HG02642 (cell line): Measurements from ENCODE around the gene HNRNPL.

Source experiments
- ATAC-seq: cut with Tn5 transposase; IDR thresholded peaks from one replicate; pipeline ENCODE4 v1.9.1; 2021; ENCODE audit warnings: mild to moderate bottlenecking; ENCODE audit not compliant: unreplicated experiment, poor library complexity

Gene HNRNPL

DNA sequence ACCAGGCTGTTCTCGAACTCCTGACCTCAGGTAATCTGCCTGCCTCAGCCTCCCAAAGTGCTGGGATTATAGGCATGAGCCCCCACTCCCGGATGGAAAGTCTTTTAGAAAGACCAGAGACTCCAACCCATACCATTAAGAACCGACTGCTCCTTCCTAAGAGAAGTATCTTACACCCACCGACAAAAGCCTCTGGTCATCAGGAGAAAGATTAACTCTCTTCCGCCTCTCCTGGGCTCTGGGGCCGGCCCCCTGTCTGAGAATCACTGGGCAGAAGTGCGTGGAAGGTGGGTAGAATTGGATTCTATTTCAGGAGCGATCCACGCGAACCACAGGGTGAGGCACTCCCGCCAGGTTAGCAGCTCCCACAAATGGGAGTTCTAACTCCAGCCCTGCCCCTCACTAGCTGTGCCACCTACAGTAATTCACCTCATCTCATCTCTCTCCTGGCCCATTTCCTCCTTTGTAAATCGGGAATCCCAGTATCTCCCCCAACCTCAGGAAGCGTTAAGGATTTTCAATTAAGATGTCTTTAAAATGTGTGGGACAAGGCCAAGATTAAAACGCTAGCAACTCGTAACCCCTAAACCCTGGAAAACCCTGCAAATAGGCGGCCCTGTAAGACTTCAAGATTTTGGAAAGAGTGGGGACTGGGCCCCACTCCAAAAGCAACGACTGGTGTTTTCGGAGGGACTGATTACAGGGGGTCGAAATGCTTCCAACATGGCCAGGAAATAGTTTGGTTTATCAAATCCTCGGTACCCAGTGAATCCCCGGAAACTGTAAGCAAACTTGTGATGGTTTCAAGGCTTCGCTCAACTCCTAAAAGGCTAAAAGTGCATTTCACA lies 1.3 kb downstream of the HNRNPL start:
- ATAC-seq = no peak

DNA sequence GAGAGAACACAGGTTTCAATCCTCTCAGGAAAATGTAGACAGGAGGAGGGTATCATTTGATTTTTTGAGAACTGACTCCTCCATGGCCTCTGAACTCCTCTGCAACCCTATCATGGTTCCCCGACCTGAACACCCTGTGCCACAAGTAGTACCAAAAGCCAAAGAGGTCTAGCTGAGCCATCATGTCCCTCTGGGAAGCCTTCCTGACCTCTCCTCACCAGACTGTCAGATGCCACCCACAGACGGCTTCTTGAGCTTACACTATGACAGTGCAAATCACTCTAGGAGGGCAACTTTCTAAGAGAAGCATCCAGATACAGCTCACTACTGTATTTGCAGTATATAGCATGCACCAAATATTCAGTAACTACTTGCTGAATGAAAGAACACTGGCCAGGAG lies 3.7 kb downstream of the HNRNPL start:
- ATAC-seq = no peak

DNA sequence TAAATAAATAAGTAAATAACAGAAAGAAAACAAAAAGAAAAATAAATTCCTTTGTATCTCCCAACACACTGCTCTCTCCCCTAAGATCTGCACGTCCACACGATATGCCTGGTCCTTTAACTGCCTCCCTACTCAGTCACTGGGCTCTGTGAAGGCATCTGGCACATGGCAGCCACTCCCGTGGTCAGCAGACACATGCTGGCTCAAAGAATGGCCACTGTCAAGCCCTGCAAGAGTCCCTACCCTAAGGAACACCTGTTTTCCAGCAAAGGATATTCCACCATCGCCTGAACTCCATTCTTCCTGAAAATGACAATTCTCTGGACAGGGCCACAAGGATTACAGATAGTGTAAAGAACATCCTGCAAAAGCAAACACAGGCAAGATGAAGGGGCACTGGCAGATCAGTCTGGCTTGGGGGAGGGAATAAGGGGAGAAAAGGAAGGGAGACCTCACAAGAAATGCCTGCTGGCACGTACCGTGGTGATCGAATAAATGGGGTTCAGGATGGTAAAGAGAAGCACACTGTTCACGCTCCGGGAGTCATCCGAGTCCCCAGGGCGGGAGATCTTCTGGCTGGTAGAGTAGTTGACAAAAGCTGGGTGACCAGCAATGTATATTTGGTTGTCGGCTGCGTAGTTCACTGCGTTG lies 4.3 kb downstream of the HNRNPL start:
- ATAC-seq = no peak

DNA sequence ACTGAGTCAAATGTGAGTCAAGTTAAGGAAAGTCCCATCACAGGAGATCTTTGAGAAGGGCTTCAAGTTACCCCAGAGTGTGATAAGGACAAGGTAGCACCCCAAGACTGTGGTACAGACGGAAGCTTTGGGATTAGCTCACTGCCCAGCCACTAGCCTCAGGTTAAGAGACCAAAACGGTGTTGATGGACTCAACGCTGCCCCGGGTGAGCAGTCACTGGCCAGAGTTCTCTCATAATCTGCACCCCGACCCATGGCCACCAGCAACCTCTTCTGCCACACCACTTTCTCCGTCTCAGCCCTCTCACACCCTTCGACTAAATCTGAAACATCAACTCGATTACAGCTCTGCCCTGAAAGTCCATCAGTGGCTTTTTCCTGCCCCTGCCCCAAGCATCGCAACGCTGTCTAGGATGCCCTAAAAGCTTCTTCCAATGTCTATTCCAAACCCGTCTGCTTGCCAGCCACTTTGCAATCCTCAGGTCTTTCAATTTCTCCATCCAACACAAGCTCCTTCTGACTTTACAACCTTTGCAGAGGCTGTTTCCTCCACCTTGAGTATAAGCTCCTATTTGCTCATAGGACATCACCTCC lies 5.6 kb downstream of the HNRNPL start:
- no peak for ATAC-seq

DNA sequence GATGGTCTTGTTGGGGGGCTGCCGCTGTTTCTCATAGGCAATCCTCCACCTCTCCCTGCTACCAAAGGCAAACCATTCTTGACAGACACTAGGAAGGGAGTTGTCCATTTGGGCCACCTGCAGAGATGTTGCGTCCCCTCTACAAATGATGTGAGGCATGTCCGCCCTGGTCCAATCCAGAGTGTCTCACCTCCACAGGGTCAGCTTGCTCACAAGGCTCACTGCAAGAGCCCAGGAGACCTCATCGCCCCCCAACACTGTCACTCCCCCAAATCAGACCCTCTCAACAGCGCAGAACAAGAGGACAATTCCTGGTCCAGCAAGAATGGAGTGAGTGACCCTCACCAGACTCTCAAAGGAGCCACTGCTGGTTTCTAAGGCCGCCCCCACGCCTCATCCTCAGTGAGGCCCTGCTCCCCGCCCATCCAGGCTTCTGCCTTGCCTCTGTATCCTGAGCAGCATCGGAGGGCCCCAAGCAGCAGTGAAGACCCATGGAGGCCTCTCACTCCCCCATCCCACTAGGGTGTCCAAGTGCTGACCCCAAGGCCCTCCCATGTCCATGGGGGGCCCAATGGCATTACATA lies 6.5 kb downstream of the HNRNPL start:
- no peak for ATAC-seq

DNA sequence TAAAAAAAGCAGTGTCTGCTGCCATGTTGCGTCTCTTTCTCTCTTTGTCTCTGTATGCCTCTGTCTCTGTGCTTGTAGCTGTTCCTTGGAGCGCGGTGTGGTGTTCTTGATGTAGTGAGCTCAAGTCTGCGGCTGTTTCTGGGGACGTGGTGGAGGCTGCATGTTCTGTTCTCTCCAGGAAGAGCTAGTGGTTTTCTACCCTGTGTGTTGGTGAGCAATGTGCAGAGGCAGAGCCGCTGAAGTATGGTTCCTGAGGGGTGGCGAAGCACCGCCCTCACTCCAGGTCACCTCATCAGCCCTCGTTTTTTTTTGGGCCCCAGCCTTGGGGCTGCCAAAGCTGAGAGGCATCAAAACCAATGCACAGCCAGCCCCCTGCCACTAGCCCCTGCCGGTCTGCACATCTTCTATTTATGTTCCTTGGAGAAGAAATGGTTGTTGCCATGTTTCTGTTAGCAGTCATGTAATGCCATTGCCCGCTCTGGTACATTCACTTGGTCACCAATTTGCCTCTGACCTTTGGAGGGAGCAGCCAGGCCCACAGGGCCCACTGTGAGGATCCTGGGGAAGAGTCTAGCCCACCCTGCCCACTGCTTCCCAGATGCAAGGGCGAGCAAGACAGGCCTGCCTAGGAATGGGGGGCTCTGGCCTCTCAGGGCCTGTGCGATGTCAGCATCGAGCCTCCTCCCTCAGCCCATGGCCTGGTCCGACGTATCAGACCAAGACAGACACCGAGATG lies 7.2 kb downstream of the HNRNPL start:
- ATAC-seq = no peak

DNA sequence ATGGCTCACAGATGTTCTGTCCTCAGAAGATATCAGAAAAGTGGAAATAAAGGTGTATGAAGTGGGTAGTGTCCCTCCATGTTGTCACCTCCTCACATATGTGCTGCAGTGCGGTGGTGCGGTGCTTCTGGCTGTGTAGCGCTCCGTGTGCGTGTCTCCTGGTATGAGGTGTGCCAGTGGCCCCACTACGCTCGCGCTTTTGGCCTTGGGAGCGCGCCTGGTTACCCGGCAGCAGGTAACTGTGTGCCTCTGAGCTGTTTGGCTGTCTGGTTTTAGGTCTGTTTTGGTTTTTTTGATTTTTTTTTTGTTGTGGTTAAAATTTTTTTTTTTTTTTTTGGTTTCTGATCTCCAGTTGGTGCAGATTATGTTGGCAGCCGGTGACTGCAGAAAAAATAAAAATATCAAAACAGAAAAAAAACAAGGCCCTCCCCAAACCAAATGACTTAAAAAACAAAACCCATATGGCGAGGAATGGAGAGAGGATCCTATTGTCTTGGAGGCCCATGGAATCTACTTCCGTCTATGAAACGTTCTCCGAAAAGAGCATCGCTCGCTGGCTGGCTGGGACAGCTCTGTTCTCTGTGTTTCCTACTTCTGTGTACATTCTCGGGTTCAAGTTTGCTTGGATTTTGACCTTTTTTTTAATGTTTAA lies 7.9 kb downstream of the HNRNPL start:
- ATAC-seq = no peak

DNA sequence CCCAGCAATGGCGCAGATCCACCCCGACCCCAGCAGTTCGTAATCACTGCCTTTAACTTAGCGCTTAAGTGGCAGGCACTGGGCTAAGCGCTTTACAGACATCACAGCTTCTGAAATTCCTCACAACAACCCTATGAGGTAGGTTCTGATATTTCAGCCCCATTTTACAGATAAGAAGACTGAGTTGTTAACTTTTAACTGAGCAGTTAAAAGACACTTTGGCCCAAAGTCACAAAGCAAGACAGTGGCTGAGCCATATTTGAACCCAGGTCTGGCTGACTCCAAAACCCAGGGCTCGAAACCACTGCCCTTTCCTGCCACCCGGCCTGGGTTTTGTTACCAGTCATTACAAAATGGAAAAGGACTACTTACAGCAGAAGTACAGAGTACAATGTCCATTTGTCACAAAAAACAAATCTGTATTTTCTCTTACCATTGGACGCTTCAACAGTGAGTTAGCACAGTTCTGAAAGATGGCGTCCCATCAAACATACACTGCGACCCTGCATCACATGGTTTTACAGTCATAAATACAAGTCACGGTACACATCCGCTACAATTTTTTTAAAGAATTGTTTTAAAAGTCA lies 8.5 kb downstream of the HNRNPL start:
- no peak for ATAC-seq

DNA sequence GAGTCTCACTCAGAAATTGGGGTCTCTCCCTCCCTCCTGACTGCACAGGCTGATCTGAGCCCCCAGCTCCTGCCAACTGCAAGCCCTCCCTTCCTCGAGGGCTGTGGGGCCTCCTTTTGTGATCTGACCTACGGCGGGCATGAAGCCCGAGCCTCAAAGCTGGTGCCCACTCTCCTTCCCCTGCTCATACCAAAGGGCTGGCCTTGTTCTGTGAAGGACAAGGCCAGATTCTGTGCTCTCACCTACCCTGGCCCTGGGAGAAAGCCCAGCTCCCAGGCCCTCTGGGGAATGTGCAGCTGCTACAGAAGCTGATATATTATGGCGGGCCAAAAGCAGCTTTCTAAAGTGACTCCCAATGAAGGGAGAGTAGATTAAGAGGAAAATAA lies 9.2 kb downstream of the HNRNPL start:
- no peak for ATAC-seq

DNA sequence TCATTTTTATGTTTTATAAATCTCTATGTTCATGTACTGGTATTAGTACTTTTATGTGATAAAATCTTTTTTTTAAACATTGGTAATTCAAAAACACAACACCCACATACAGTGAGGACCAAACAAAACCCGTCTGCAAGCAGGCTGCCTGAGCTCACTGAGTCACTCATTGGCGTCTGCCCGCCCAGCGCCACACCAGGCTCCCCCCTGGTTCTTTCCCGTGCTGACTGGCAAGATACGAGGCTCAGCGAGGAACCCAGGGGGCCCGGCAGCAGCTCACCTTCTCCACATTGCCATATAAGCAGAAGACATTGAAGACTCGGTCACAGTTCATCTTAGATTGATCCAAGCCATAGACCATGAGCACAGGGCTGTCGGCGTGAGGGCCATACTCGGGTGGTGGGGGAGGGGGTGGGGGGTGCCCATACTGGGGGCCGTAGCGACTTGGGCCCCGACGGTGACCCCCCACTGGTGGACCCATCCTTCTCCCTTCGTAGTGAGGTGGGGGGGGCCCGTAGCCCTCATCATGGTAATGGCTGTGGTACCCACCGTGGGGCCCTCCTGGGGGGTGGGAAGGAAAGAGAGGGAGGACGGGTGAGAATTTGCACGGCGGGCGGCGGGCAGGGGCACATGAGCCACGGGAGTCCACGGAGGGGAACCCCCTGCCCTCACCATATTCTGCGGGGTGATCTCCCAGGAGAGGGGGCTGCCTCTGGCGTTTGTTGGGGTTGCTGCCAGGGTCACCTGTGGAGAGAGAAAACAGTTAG lies 9.8 kb downstream of the HNRNPL start:
- ATAC-seq = no peak

DNA sequence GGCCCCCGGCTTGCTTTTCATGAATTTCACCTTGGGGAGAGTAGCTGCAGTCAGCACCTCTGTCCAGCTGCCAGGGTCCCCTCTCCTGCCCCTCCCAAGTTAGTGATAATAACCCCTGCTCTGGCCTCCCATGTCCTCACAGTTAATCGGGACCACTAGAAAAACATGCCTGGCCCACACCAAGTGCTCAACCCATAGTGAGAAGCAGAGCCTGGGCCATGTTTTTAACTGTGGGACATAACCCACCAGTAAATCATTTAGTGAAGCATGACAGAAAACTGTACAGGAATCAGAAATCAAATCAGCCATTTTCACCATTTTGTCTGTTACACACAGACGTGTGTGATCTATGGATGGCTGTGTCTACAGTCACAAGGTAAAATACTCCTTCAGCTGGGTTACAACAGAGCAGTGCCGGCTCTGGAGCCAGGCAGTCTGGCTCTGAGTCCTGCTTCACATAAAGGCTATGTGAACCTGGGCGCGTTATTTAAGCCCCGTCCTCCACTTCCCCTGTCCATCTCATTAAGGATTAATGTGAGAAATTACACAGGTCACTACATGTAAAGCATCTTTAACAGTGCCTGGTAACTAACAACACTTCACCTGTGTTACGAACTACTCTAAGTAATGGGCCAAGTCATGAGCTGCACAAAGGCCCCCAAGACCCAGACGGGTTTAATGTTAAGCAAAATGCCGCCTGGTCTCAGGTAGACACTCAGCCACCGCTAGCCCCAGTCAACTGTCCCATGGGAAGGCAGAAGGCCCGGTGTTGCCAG lies 10.6 kb downstream of the HNRNPL start:
- ATAC-seq = no peak

DNA sequence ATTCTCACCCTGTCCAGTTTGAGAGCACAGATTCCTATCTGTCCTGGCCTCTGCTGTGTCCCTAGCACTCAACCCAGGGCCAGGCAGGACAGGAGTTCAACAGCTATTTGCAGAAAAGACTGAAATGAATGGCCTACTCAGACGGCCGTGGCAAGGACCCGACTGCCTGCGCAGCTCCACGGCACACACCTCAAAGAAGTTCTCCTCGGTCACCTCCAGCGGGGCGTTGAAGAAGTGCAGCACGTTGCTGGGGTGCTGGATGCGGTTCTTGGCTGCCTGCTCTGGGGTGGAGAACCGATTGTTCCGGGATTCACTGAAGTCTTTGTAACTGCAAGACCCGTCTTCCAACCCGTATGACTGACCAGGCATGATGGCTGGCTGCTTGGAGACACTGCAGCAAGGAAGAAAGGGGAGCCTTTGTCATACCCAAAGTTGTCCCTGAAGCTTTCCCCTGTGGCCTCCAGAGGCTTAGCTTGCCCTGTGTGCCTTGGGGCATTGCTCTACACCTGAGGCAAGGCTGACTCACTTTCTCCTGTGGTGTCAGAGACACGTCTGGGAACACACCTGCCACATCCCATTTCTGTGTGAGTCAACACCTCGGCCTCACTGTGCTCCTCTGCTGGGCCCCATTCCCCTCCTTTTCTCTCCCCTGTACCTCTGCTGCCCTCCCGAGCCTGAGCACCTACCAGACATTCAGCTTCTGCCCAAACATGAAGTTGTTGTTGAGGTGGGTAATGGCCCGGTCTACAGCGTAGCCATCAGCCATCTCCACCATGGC lies 11.4 kb downstream of the HNRNPL start:
- ATAC-seq = no peak

DNA sequence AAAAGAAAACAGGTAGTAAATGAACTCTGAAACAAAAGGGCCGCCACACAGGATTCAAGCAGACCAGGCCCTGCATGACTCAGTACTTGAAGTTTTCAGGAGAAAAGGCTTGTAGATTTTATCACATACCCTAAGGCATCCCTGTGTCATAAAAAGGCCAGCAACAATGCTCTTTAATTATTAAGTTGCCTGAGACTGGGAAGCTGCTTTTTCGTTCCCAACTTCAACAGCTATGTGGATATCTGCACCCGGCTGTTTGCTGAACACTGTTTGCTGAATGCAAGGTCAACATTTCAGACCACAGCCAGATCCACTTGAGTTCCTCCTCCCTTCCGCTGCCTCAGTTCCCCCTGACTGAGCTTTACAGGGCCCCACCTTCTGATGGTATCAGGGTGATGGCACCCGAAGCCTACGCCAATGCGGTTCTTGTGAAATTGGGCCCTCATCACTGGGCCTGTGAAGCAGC lies 12.1 kb downstream of the HNRNPL start:
- no peak for ATAC-seq

DNA sequence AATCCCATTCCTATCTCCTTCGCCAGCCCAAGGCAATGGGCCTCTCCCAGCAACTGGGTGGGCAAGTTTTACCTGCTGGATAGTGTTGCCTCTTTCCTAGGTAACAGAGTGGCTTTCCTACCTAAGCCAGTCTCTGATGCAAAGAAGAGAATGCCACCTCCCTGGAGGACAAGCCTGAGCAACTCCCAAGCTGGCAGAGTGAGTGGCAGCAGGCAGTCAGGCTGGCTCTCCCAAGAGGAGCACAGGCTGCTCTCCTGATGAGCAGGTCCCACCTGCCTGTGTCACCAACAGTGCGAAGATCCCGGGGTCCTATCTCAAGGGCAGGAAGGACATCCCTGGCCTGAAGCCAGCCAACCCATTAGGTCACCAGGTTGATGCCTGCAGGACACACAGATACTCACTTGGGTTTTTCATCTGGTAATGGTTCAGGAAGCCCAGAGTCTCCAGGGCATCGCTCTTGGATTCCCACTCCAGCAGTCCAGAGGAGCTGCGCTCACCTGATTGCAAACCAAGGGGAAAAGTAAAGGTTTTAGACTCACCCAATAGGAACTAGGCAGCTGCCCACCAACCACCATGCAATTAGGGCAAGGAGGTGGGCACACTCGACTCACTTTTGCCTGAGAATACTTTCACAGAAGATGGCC lies 12.7 kb downstream of the HNRNPL start:
- ATAC-seq = no peak

DNA sequence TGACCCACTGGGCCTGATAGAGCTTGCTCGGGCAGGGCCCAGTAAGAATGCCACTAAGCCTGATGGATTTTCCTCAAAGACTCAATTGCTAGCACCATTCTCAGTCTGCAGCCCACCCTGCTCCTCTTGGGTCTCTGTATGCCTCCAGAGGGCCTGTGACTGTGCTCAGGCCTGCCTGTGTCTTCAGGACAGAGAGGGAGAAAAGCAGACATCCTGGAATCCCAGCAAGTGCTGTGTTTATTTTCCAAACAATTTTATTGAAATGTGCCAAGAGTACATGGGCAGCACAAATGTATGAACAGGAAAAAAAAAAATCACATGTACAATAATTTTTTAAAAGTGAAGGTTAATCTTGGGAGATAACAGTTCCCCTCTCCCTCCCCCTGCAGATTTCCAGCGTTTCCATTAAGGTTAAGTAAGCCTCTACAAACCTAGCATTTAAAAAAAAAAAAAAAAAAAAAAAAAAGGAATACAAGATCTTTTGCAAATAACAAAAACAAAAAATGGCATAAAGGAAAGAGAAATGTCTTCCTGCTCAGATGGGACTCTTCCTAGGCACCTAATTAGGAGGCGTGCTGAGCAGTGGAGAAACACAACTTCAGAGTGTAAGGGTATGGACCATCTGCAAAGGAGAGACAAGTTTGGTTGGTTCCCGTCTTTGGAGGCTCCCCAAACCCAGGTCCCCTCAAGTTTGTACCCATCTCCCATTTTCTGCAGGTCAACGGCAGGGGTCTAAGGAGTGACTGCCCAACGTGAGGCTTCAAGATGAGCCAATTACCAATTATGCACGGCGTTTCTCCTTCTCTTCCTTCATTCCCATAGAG lies 13.4 kb downstream of the HNRNPL start:
- no peak for ATAC-seq

DNA sequence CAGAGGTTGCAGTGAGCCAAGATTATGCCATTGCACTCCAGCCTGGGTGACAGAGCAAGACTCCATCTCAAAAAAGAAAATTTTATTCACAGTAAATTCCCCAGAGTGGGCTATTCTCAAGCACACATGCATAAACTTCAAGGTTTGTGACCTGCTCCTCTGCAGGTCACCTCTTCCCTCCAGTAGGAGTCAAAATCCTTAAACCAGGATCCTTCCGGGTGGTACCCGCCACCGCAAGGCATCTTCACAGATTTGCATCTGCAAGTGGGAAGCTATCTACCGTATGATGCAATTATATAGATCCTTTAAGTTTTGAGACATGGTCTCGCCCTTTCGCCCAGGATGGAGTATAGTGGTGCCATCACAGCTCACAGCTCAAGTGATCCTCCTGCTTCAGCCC lies 15.2 kb downstream of the HNRNPL start:
- no peak for ATAC-seq
